CD4-positive, alpha-beta T cell treated with Interleukin-4 for 1 hour (primary cell): ENCODE data around the gene SOD3.

Experiments used
- DNase-seq, 2 donors: peaks; one replicate each; pipeline ENCODE4 v3.0.0-alpha.2; 2020 to 2022

SOD3 gene

GRCh38 chr4:24805566-24805965 is 10.2 kb downstream of the SOD3 start:
- no peak for DNase-seq

DNA sequence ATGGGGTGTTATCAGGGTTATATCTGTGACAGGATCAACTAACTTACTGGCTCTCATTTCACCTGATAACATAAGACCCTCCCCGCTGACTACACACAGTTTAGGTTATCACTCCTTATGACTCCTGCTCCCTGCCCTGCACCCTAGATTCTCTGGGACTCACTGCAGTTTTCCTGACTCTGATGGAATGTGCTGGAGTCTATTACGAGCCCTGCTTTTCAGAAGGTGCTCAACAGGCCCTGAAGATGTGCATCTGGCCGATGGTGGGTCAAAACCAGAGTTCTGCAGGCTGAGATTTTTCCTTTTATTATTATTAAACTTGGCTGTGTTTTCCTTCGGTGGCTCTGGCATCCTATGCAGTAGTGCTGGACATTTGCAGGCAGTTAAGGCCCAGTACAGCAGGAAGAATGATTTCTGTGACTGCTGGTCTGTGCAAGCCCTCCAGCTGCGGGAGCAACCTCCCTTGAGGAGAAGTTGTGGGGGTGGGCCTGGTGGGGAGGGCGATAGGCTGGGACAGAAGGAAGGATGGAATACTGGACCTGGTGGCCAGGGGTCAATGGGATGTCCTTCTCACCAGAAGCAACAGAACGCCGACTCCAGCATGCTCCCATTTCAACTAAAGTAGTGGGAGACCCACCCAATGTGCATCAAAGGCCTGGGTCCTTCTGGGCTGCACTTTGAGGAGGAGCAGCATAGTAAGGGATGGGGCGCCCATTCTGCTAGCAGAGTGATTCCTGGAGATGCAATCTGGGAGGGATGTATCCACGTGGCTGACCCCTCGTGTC is 11.0 kb downstream of the SOD3 start:
- DNase-seq: no peak

- DNase-seq: no peak
Observed at GRCh38 chr4:24807611-24808010, 12.2 kb downstream of the SOD3 start.

DNA sequence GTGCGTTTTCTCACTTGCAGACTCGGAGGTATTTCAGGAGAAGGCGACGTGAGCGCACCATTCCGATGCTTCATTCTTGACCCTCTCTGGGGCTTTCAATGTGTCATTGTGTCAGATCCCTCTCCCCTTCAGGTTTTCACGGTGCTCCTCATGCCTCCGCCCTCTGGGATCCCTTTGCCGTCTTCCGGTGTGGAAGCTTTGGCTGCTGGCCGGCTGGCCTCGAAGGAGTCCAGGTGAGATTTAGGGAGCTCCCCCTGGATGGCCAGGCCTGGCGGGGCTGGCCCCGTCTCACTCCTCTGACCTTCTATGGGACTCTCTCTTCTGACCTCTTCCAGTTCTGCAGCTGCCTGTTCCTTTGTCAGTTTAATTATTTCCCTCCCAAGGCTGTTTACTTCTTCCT is 12.9 kb downstream of the SOD3 start:
- no peak for DNase-seq

GRCh38 chr4:24808955-24809354 is 13.6 kb downstream of the SOD3 start:
- DNase-seq: no peak

GRCh38 chr4:24809376-24809775 is 14.0 kb downstream of the SOD3 start:
- no peak for DNase-seq

DNA sequence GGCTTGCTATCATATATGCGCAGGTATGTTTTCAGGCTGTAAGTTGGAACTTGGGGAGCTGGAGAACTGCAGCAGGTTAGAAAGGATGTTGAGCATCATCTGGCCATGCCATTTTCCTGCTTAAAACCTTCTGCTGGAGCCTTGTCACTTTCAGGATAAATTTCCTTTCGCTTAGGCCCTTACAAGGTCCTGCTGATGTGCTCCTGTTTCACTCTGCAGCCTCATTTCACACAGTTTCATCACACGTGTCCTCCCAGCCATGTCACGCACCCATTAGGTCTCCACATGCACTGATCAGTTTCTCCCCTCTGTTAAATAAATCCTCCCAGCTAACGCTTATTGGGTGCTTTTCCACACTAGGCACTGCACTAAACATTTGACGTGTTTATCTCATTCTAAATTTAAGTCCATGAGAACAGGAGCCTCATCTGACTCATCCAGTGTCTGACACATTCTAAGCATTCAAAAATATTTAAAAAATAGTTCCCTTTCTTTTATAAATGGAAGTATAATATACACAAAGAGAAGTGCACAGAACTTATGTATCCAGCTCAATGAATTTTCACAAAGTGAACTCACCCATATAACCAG is 14.5 kb downstream of the SOD3 start:
- DNase-seq: no peak

DNA sequence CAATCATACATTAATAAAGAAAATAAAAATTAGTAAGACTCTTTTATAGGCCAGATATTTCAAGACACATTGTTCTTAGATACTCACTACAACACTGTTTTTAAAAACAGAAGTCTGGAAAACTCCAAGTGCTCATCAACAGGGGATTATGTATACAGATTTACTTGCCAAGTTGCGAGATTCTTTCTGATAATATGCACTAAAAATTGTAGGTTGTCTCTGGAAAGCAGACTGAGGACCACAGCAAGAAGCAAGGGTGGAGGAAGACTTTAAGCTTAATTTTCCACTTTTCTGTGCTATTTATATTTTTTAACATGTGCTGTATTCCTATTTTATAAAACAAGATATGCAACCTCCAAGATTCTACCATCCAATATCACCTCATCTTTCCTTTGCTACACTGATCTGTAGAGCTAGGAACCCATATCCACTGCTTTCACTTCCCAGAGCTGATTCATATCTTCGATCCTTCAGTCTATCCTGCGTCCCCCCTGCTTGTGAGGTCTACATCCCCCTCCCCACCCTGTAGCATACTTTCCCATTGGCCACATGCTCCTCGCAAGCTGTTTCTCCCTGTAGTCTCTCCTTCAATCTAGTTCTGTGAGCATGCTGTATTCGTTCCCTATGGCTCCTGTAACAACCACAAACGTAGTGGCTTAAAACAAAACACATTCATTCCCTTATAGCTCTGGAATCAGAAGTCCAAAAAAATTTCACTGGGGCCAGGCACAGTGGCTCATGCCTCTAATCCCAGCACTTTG is 15.7 kb downstream of the SOD3 start:
- DNase-seq: no peak

DNA sequence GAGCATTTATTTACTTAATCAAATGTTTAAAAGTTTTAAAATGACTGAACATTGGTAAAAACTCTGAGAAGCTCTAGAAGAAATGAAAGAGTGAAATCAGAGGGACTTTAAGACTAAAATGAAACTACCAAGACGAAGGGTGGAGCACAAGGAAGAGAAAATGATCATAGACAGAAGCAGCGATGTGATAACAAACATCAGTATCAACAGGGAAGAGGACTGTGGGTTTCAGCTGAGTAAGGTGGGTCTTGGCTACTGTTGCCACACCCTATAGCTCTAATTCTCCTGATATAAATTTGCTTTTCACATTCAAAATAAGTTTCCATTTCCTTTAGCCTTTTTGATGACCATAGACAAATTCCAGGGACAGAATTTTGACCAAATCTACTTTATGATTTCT is 18.4 kb downstream of the SOD3 start:
- no peak for DNase-seq

GRCh38 chr4:24816797-24817196 is 21.4 kb downstream of the SOD3 start:
- DNase-seq: no peak

DNA sequence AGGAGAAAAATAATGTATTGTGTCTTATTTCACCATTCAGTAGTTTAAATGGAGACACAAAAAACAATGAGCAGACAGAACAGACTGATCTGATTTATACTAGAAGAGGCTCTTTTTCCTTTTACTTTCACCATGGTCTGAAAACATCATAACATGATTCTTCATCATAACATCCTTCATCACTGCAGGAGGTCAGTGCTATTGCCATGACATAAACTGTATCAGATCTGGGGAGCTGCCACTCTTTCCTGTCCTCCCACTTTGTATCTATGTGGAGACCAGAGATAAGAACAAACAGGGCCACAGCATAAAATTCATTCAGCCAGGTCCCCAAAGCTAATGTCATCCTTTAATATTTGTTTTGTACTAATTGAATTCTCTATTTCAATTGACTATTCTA is 25.2 kb downstream of the SOD3 start:
- no peak for DNase-seq

DNA sequence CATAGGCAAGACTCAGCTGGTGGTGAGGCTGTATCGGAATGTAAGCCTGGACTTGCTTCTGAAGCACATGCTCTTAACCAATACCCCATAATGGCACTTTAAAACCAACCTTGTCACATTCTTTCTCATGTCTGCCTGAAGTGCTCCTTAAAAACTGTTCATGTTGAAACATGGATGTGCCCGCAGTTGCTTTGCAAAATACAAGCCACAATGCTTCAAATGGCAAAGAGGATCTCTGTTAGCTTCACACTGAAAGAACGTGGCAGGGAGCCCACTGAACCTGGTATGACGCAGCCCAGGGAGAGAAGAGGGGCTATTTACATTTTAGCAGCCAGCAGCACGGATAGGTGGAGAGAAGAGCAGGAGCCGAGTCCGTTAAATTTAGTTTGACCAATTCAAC is 29.3 kb downstream of the SOD3 start:
- no peak for DNase-seq

GRCh38 chr4:24831637-24832036 is 36.3 kb downstream of the SOD3 start:
- no peak for DNase-seq

- DNase-seq: no peak
Observed at GRCh38 chr4:24835696-24836095, 40.3 kb downstream of the SOD3 start.

- no peak for DNase-seq
Observed at GRCh38 chr4:24836661-24837242, 41.4 kb downstream of the SOD3 start.

DNA sequence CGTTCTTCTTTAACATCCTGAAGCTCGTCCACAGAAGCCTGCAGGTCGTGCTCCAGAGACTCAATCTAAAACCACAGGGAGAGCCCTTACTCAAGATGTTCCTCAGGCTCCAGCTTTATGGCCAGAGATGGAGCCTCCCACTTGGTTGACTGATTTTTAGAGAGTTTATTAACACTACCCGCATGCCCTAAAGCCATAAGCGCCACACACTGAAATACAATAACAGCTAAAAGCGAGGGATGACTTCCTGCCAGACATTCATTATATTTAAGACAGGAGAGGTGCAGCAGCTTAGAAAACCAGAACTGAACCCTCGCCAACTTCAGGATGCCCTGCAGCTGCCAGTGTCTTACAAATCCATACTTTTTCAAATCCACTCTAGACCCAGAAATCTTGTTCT is 42.0 kb downstream of the SOD3 start:
- DNase-seq: no peak

GRCh38 chr4:24837781-24838180 is 42.4 kb downstream of the SOD3 start:
- no peak for DNase-seq

DNA sequence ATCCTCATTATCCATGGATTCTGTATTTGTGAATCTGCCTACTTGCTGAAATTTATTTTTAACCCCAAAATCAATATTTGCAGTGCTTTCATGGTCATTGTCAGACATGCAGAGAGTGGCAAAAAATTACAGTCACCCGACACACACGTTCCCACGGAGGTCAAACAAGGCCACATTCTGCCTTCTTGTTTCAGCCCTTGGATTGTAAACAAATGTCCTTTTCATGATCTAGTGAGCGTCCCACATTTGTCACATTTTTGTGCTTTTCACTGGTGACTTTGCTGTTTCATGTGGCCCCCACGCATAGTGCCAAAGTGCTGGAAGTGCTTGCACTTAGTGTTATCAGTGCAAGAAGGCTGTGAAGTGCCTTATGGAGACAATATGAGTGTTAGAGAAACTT is 45.0 kb downstream of the SOD3 start:
- no peak for DNase-seq

DNA sequence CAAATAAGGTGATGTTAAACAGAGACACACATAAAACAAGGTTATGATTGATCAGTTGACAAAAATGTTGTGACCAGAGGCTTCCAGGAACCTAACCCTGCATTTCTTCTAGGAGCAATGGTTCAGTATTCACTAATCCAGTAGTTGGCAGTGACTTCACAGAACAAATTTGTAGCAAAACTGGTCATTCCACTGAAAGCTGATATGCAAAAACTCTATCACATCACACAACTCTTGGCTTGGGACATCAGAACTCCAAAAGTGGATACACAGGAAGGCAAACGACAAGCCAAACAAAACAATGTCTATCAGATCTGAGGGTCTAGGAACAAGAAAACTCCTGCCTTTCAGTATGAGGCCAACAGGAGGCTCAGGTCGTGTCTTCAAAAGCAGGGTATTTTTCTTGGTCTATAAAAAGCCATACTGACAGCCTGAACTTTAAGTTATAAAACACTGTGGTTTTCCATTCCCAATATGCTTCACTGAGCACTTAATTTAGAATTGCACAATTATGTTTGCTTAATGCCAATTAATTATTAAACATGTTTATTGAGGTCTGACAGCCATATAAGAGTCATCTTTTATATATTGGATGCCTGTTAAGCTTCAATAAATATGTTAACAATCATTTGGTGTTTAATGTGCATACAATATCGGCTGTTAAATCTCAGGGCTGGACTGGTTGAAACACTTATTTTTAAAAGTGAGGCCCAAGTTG is 45.6 kb downstream of the SOD3 start:
- no peak for DNase-seq

- DNase-seq: no peak
Observed at GRCh38 chr4:24842356-24842755, 47.0 kb downstream of the SOD3 start.

DNA sequence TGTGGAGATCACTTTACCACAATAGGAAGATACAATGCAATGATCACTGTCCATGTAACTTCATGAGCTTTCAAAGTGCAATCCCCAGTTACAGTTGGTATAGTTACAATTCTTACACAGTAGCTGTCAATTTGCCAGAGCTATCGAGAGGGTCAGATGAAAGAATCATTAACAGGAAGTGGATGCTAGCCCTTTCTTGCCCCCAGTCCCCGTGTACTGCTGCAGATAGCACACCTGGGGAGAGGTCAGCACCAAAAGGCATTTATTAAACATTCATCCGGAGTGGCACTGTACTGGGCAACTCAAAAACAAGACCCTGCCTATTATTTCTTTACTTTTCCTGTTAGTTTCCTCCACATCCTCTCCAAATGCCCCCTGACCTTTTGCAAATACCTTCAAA is 47.7 kb downstream of the SOD3 start:
- no peak for DNase-seq

- DNase-seq: no peak
Observed at GRCh38 chr4:24845132-24845531, 49.8 kb downstream of the SOD3 start.

- no peak for DNase-seq
Observed at GRCh38 chr4:24845902-24846301, 50.5 kb downstream of the SOD3 start.
